GM21367 (cell line): Measurements from ENCODE around the gene RBBP5.

Source experiments
- ATAC-seq: cut with Tn5 transposase; IDR thresholded peaks from one replicate; pipeline ENCODE4 v1.9.1; 2021; ENCODE audit not compliant: unreplicated experiment

The RBBP5 gene

DNA sequence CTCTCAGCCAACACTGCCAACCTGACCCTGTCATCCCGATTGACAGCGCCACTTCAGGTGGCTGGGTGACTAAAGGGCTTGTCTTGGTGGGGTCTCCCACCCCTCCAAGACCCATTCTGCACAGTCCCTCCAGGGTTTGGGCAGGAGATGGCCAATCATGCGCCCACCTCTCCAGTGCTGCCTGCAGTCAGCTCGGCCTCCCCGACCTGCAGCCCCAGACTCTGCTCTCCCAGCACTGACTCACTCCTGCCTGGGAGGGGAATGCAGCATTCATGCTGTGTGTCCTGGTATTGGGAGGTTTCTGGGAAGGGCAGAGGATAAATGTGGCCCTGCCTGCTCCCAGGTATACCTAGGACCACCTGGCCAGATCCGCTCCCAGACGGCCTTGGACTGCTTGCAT, 47.3 kb downstream of the RBBP5 start:
- no peak for ATAC-seq

DNA sequence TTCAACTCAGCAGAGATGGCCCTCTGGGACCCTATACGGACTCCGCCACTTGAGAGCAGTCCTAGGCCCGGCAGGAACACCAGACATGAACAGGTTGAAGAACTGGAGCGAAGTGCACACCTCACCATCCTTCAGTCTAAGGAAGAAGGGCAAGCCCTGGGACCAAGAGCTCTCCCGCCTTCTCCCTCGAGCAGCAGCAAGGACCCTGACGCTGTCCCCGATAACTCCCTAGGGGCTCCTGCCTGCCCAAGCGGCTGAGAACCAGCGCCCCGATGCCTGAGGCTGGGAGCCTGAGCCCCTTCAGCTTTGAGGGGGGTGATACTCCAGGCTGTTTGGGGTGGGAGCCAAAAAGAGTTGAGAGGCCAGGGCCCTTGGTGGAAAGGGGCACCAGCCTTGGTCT, 47.7 kb downstream of the RBBP5 start:
- no peak for ATAC-seq

DNA sequence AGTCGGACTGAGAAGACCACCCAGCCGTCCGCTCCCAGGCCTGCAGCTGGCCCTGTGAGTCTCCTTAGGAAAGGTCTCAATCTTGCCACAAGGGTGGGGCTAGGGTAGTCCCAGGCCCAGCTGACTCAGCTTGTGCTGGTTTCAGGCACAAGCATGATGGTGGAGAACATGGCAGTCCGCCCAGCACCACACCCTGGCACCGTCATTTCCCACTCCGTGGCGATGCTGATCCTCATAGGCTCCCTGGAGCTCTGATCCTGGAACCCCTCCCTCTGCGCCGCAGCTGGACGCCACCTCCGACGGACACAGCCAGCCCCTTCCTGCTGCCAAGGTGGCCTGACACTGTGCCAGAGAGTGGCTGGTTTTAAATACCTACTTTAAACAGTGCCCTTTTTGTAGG, 48.3 kb downstream of the RBBP5 start:
- ATAC-seq, result no peak

DNA sequence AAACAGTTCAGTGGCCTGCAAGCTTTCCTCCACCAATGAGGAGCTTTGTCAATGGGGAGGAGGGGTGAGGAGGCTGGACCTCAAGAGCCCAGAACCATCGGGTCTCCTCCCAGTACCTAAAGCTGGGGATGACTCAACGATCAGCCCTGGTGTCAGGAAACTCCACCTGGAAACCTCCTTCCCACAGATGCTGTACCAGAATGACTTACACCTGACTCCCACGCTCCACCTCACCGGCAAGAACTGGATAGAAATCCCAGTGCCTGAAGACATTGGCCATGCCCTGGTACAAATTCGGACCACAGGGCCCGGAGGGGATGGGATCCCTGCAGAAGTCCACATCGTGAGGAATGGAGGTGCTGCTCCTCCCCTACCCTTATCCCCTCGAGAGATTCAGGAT, 48.9 kb downstream of the RBBP5 start:
- no peak for ATAC-seq

DNA sequence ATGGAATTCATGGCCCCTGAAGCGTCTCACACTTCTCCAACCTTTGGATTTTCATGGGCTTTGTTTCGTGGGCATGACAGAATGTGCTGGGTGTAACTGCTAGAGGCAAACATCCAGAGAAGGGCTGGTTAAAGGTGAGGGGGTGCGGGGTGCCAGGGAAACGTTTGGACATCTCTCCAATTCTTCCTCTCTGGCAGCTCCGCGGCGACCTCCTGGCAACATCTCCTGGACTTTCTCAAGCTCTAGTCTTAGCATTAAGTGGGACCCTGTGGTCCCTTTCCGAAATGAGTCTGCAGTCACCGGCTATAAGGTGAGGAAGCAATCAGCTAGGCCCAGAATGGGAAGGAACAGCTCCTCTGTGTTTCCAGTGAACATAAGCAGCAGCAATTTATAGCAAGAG, 49.5 kb downstream of the RBBP5 start:
- no peak for ATAC-seq

DNA sequence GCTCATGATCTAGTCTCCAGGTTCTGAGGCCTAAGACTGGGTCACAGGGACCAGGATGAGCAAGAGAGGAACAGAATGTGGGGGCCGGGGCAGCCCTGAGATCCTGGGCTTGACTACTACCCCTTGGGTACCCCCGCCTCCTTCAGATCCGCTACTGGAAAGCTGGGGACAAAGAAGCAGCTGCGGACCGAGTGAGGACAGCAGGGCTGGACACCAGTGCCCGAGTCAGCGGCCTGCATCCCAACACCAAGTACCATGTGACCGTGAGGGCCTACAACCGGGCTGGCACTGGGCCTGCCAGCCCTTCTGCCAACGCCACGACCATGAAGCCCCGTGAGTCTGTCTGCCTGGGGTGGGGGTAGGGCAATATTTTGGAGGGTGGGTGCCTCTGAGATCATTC, 50.0 kb downstream of the RBBP5 start:
- no peak for ATAC-seq

DNA sequence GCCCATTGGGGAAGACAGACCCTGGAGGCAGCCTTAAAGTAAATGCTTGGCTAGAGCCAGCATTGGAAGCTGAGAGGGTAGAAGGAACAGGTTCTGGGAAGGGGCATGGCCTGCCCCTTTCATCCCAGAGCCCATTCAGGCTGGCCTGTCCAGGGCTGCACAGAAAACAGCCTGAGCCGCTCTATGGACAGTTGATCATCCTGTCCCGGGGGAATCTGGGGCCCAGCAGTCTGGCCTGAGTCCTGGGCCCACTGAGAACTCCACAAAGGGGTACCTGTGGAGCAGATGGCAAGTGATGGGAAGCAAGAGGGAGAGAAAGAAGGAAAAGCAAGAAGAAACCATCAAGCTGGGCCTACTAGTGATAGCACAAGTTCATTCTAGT, 50.8 kb downstream of the RBBP5 start:
- no peak for ATAC-seq

DNA sequence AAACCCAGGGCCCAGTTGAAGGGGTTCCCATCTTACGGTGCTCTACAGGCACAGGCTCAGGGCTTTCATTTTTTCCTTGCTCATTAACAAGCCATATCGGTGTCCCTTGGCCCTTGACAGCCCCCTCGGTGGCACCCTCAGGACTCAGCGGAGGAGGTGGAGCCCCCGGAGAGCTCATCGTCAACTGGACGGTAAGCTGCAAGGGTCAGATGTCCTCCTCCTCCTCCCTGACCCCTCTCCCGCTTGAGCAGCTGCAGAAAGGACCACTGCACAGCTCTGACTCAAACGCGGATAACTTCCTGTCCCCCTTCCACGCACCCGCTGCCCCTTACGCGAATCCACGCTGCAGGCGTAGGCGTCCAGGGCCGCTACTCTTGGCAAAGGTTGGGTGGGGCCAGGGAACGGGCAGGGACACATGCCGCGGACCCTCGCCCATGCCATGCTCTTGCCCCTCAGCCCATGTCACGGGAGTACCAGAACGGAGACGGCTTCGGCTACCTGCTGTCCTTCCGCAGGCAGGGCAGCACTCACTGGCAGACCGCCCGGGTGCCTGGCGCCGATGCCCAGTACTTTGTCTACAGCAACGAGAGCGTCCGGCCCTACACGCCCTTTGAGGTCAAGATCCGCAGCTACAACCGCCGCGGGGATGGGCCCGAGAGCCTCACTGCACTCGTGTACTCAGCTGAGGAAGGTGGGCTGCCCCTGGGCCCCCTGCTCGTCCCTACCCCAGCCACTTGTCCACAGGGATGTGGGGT, 52.2 kb downstream of the RBBP5 start:
- no peak for ATAC-seq

DNA sequence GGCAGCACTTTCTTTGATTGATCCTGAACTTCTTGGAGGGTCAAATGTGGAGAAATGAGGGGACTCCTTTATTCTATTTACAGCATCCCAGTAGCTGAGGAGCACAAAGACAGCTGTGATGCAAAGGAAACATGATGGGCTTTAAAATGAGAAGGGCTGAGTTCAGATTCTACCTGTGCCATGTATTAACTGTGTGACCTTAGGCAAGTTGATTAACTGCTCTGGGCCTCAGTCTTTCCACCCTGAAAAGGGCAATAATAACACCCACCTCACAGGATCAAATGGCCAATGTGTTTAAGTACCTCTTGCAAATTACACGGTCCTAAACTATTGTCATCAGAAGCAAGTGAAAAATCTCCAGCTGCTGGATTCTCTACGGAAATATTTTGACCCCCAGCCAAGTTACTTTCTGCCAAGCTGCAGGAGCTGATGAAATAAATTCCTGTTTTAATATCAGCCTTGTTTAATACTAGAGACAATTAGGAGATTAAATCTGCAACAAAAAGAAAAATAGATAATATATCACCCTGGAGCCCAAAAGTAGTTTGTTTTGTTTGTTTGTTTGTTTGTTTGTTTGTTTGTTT, 53.2 kb downstream of the RBBP5 start:
- no peak for ATAC-seq

DNA sequence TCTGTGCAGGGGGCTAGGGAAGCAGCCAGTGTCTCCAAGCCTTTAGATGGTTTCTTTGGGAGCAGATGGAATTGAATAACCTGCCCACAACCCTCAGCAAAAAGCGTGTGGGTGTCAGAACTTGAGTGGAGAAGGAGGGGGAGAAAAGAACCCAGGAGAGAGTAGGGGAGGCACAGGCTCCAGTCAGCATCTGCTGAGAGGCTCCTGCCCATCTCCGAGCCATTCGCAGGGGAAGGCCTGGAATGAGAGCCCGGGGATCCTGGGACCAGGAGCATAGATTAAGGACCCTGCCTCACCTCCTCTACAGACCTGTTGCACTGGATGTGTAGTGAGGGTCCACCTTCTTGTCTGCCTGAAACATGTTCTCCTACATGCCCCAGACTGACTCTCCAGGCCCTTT, 53.8 kb downstream of the RBBP5 start:
- ATAC-seq, result no peak

DNA sequence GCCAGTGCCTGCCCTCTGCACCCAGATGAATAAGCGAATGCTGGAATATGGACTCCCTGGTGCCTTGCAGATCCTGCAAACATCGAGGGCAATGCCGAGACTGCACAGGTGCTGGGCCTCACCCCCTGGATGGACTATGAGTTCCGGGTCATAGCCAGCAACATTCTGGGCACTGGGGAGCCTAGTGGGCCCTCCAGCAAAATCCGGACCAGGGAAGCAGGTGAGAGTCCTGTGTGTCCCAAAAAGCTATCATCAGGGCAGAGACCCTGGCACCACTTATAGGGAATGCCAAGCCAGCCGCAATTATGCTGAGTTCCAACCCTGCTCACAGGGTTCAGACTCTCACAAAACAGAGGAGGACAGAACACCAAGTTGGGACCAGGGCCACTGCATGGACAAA, 54.7 kb downstream of the RBBP5 start:
- ATAC-seq, result no peak

DNA sequence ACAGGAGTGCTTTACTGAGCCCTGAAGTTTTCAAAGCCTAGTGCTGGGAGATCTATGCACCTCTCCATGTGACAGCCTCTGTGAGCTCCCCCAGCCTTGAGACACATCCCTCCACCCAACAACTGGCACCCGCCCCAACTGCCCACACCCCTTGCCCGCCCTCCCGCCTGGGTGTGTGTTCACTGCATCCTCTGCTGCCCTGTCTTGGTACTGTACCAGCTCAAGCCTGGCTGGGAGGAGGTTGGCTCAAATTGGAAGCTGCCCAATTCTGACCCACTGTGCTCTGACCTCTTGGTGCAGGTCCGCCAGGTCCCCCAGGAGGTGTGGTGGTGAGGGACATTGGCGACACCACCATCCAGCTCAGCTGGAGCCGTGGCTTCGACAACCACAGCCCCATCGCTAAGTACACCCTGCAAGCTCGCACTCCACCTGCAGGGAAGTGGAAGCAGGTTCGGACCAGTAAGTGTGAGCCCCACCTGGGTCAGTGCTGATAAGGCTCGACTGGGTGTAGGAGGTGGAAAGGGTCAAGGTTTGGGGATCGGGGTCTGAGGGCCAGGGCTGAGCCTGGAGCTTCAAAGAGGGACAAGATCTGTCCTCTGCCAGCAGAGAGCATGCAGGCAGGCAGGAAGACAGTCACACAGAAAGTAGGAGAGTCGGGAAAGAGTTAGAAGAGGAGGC, 55.5 kb downstream of the RBBP5 start:
- no peak for ATAC-seq

DNA sequence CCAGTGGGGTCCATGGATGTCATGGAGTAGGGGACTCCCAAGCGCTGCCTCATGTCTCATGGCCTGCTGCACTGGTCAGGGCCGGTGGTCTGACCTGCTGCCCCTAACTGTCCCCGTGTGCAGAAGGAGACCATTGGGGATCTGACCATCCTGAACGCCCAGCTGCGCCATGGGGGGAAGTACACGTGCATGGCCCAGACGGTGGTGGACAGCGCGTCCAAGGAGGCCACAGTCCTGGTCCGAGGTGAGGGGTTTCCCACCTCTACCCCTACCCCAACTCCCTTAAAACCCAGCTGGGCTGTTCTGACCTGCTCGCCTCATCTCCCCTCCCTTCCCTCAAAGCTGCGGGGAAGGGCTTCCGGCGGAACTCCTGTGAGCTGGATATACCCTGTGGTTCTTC, 56.1 kb downstream of the RBBP5 start:
- ATAC-seq, result no peak

DNA sequence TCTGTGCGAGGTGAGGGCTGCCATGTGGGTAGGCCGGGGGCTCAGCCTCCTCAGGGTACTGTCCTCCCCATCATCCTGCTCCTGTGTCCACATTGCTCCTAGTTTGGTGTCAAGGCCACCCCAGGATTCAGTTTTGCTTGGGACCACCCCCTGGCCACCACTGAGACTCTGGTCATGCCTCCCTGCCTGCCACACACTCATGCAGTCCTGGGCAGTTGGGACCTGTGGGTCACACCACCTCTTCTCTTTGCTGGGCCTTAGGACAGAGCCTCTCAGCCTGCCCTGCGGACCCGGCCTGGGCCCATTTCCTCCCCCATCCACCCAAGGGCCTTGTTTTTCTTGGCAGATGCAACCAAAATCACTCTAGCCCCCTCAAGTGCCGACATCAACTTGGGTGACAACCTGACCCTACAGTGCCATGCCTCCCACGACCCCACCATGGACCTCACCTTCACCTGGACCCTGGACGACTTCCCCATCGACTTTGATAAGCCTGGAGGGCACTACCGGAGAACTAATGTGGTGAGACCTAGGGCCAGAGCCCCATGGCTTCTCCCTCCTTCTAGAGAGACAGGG, 56.9 kb downstream of the RBBP5 start:
- ATAC-seq, result no peak

DNA sequence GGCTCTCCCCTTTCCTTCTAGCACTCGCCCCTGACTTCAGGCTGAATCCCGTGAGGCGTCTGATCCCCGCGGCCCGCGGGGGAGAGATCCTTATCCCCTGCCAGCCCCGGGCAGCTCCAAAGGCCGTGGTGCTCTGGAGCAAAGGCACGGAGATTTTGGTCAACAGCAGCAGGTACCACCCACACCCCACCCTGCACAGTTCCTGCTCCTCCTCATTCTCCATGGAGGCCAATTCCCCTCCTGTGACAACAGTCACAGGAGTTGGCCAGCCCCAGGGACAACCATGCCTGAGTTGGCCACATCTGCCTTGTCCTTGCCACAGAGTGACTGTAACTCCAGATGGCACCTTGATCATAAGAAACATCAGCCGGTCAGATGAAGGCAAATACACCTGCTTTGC, 57.5 kb downstream of the RBBP5 start:
- ATAC-seq, result no peak

DNA sequence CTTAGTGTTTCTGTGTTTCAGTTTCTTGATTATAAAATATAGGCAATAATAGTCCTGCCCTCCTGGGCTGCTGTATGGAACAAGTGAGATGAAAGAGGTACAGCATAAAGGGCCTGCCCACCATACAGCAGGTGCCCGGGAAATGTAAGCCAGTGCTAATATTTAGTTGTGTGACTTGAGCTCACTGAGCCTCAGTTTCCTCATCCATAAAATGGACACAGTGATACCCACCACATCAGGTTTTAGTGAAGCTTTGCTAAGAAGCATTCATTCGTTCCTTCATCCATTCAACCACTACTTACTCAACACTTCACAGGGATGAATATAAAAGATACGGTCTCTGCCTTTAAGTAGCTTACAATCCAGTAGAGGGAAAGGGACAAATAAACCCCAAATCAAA, 58.9 kb downstream of the RBBP5 start:
- no peak for ATAC-seq

DNA sequence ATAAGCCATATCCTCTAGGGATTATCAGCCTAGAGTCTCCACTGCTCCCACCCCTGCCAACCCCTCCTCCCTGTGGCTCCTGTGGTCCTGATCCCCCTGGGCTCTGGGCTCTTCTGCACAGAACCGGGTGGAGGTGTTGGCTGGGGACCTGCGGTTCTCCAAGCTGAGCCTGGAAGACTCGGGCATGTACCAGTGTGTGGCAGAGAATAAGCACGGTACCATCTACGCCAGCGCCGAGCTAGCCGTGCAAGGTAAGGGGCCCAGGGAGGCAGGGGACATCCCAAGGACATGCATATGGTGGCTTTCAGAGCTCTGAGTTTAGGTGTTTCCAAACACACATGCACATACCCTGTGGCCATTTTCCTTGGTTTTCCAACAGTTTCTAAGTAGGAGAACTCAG, 59.5 kb downstream of the RBBP5 start:
- ATAC-seq, result no peak

DNA sequence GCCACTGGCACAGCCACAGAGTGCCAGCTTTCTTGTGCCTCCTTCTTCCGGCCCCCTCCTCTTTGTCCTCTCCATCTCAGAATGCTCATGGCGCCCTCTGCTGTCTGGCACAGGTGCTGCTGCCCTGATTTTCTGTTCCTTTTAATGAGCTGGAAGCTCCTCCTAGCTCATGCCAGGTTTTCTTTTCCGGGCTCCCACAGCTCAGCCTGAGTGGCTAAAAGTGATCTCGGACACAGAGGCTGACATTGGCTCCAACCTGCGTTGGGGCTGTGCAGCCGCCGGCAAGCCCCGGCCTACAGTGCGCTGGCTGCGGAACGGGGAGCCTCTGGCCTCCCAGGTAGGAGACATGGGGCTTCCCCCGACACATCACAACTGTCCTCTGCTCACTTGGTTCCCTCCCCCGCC, 60.1 kb downstream of the RBBP5 start:
- no peak for ATAC-seq

DNA sequence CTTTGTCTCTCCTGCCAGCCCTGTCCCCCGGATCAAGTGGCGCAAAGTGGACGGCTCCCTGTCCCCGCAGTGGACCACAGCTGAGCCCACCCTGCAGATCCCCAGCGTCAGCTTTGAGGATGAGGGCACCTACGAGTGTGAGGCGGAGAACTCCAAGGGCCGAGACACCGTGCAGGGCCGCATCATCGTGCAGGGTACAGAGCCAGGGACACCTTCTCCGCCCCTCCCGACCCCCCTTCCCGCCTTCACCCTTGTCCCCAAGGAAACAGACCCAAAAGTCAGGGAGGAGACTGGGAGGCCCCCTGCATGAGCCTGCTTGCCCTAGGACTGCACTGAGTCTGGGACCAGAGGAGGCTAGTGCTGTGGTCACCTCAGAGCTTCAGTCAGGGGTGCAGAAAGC, 60.6 kb downstream of the RBBP5 start:
- ATAC-seq, result no peak

DNA sequence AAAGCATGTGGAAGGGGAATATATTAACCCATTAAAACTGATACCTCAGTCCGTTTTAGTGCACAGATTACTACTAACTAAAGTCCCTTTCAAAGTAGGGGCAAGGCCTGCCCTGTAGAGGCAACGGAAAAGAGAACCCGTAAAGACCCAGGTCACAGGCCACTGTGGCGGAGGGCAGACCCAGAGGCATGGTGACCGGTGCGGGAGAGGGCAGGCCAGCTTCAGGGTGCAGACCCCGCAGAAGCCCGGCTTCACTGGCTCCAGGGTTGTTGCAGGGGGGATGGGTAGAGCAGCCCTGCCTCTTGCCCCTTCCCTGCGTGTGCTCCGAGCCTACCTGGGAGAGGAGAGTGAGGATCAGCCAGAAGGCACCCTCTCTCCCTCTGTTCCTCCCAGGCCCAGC, 61.0 kb downstream of the RBBP5 start:
- no peak for ATAC-seq

DNA sequence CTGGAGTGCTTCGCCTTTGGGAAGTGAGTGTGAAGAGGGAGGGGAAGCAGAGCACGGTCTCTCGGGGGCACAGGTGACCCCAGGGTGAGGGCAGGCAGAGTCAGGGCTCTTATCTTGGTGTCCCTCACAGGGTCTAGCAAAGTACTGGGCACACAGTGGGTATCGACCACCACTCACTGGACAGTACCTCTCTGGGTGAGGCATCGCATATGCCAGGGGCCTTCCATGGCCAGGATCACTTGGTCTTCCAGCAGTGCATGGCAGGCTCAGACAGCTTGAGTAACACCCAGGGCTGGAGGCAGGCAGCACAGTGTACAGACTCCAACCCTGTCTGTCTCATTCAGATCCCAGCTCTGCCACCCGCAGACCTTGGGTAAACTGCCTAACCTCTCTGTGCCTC, 62.1 kb downstream of the RBBP5 start:
- no peak for ATAC-seq

DNA sequence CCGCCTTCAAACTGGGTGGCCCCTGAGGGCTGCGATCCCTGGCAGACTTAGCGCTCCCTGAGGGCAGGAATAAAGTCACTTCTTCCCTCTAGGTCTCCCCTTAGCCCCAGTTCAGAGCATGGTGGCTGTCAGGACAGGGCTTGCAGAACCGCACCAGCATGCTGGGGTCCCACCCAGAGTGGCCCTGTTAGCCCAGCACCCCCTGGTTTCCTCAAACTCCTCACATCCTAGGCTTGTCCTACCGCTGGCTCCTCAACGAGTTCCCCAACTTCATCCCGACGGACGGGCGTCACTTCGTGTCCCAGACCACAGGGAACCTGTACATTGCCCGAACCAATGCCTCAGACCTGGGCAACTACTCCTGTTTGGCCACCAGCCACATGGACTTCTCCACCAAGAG, 62.9 kb downstream of the RBBP5 start:
- no peak for ATAC-seq
